GM19438 (cell line): ENCODE measurements around the gene HIGD1B.
A peak's percentile ranks its signal among the peaks of the same experiment; 100 is the strongest.

Experiments
- ATAC-seq: cut with Tn5 transposase; IDR thresholded peaks from one replicate; pipeline ENCODE4 v1.9.1; 2021; ENCODE audit warnings: low read depth; ENCODE audit not compliant: unreplicated experiment

HIGD1B gene

DNA sequence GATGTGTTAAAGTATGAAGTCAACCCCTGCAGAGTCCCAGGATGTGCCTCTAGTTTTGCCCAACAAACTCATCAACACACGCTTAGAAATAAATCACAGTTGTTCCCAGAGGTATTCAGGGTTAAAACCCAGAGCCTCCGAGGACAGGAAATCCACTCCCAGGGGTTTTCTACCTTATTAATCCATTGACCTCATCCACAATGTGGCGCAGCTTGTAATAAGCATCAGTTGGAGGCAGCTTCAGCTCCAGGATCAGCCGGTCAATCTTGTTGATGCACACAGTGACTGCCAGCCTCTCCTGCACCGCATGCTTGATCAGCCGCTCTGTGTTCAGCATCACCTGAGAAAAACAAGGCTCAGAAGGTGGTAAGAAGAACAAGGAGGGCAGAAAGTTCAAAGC is 28.1 kb downstream of the HIGD1B start:
- ATAC-seq, result no peak

GRCh38 chr17:44877121-44877520 is 29.4 kb downstream of the HIGD1B start:
- no peak for ATAC-seq

DNA sequence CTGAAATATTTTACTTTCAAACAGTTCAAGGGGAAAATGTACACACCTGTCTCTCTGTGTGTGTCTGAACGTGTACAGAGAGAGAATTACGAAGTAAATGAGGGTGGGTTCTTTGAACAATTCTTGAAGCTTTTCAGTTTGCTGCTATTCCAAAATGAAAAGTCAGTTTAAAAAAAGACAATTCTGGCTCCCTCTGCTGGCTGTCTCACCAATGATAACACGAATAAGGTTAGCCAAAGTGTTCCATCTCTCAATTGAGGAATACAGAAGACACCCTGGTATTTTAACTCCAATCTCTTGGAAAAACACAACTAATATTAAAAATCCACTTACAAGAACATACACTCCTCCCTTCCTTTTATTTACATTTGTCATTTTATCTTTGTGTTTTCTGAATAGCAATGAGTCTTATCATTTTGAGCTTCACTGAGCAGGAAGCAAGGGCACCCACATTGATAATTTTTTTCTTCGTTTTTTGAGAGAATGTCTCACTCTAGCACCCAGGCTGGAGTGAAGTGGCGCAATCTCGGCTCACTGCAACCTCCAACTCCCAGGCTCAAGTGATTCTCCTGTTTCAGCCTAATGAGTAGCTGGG is 31.0 kb downstream of the HIGD1B start:
- no peak for ATAC-seq

DNA sequence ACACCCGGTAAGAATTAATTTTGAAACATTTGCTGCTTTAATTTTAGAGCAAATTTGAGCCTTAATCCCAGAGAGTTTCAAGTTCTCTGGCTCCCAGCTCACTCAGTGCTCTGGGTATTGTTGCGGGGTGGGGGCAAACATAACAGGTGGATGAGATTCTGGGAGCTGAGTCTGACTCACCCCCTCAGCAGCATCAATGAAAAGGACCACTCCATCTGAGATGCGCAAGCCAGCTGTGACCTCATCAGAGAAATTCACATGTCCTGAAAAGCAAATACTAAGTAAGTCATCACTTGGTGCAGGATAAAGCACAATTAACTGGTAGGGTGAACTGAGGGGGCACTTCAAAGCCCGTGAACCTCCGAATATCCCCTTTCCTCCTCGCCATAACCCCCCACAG is 31.7 kb downstream of the HIGD1B start:
- no peak for ATAC-seq

GRCh38 chr17:44880062-44880461 is 32.4 kb downstream of the HIGD1B start:
- no peak for ATAC-seq

- no peak for ATAC-seq
These were observed 33.5 kb downstream of the HIGD1B start for GRCh38 chr17:44881145-44881544.

DNA sequence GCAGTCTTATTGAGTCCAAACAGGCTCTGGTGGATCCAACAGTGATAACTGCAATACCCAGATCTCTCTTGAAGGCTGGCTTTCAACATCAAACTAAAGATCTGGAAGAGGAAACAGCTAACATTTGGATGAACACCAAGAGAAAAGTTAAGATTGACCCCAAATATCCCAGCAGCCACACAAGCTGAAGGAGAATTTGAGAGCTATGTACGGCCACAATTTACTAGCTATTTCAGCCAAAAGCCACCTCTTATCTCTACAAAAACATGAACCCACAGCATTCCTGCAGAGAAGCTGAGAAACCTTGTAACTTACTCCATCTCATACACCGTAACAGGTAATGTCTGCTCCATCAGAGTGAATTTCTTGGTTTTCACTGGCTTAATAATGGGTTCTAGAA is 37.3 kb downstream of the HIGD1B start:
- ATAC-seq, result no peak

GRCh38 chr17:44887016-44887415 is 39.3 kb downstream of the HIGD1B start:
- ATAC-seq, result no peak

GRCh38 chr17:44887971-44888954 is 40.6 kb downstream of the HIGD1B start:
- no peak for ATAC-seq

DNA sequence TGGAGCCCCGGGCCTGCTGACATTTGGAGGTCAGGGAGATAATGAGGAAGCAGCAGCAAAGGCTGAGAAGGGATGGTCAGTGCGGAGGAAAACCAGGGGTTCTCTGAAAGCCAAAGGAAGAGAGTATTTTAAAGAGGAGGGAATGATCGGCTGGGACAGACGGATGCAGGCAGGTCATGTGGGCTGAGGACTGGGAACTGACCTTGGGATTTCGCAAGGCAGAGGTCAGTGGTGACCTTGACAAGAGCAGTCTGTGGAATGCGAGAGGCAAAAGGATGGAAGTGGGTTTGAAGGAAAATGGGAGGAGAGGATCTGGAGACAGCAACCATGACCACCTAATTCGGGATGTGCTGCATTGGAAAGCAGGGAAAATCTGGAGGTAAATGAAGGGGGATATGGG is 41.3 kb downstream of the HIGD1B start:
- no peak for ATAC-seq

GRCh38 chr17:44892250-44892649 is 44.6 kb downstream of the HIGD1B start:
- no peak for ATAC-seq

- ATAC-seq, result no peak
These were observed 47.0 kb downstream of the HIGD1B start for GRCh38 chr17:44894642-44895041.

- no peak for ATAC-seq
These were observed 51.0 kb downstream of the HIGD1B start for GRCh38 chr17:44898768-44899073.

DNA sequence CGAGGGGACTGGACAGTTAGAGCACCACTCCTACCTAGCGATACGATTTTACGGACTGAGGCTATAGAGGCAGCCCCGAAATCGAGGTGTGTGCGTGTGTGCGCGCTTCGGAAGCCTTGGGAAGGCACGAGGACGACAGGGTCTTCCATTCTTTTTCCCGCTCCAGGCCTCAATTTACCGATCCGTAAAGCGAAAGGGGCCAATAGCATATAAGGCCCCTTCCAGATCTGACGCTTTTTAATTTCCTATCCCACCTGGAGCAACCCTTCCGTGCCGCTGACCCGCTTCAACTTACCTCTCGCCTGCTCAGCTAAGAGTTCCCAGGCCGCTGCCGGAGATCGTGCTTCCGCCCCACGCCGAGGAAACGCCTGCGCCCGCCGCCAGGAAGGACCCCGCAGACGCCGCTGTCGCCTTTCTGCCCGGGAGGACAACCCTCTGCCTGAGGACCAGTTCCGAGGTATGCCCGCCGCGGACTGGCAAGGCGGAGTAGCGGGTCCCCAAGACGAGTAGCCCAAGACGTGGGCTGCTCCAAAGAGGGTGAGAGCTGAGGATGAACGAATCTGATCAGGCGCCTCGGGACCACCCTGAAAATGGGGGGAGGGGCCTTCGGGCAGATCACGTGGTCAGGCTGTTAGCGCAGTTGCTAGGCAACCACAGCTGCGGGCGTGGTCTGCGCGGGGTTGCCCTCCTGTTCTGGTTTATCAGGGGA is 51.5 kb downstream of the HIGD1B start, which contains the start of gene EFTUD2:
Gene EFTUD2, minus strand, starts transcription at position 372 of the 709 bp plus-strand sequence. CDS start 4,924 bp downstream, outside the sequence.
- ATAC-seq, result peak; percentile 69
